ENCODE measurements around the gene STS.

DNA sequence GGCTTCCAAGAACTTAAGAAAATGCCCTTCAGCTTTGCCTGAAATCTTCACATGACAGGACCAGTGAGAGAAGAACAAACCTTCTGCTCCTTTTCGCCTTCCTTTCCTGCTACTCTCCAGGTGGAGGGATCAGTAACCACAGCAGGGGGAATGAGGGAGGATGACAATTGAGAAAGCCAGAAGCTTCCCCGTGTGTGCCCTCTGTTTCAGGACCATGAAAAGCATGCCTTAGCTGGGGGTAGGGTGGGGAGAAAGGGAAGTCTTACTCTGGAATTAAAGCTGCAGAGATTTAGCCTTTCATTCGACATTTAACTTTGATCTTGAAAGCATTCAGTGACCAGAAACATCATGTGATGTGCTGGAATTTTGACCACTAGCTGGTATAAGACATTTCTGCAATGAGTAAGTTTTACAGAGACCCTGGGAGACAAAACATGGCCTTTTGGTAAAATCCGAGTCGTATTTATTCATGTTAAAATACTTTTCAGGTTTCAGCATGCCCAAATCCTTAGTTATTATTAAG, 11.0 kb downstream of the STS start:
- TF ChIP-seq, protein P1, sequence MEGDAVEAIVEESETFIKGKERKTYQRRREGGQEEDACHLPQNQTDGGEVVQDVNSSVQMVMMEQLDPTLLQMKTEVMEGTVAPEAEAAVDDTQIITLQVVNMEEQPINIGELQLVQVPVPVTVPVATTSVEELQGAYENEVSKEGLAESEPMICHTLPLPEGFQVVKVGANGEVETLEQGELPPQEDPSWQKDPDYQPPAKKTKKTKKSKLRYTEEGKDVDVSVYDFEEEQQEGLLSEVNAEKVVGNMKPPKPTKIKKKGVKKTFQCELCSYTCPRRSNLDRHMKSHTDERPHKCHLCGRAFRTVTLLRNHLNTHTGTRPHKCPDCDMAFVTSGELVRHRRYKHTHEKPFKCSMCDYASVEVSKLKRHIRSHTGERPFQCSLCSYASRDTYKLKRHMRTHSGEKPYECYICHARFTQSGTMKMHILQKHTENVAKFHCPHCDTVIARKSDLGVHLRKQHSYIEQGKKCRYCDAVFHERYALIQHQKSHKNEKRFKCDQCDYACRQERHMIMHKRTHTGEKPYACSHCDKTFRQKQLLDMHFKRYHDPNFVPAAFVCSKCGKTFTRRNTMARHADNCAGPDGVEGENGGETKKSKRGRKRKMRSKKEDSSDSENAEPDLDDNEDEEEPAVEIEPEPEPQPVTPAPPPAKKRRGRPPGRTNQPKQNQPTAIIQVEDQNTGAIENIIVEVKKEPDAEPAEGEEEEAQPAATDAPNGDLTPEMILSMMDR (conservative IDR thresholded peaks at IDR 0.05): no peak
- TF ChIP-seq ZFX (IDR thresholded peaks at IDR 0.05): no peak

Data from C4-2B (cell line).